ENCODE results near the gene BABAM2.
A peak's percentile ranks its signal among the peaks of the same experiment; 100 is the strongest.

DNA sequence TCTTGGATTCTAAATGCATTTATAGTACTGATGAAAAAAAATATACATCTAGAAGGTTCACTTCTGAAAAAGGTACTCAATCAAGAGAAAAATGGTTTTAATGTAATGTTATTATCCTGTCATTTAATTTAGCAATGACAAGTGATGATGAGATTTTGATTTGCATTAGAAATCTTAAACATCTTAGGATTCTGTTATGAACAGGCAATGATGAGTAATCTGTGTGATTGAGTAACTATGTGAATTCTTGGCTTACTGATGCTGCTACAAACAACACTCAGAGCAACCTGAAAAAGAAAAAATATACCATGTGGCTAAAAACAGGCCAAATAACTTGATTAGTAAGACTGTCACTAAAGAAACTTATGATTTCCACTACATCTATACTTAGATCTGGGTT, 30.4 kb upstream of the BABAM2 start:
- TF ChIP-seq RAD21 (IDR thresholded peaks at IDR 0.05; ENCODE audit: low read length) (no peak), FOS (IDR thresholded peaks at IDR 0.05; ENCODE audit: low read depth, low read length) (peak; percentile 61; the same call in 1 of the 2 replicates), POLR2A (IDR thresholded peaks at IDR 0.05; ENCODE audit: low read depth, low read length) (no peak), BHLHE40 (IDR thresholded peaks at IDR 0.05; ENCODE audit: low read depth, low read length) (no peak)
- TF ChIP-seq, protein P1, sequence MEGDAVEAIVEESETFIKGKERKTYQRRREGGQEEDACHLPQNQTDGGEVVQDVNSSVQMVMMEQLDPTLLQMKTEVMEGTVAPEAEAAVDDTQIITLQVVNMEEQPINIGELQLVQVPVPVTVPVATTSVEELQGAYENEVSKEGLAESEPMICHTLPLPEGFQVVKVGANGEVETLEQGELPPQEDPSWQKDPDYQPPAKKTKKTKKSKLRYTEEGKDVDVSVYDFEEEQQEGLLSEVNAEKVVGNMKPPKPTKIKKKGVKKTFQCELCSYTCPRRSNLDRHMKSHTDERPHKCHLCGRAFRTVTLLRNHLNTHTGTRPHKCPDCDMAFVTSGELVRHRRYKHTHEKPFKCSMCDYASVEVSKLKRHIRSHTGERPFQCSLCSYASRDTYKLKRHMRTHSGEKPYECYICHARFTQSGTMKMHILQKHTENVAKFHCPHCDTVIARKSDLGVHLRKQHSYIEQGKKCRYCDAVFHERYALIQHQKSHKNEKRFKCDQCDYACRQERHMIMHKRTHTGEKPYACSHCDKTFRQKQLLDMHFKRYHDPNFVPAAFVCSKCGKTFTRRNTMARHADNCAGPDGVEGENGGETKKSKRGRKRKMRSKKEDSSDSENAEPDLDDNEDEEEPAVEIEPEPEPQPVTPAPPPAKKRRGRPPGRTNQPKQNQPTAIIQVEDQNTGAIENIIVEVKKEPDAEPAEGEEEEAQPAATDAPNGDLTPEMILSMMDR (conservative IDR thresholded peaks at IDR 0.05; ENCODE audit: low read depth, low read length) = no peak
